IMR-90 (cell line): ENCODE data around the gene SNAP91. TPM values are rescaled to one million over a fixed set of nuclear protein-coding genes. Genes with fewer than 3 reads are reported as not detected.

Experiments
- ATAC-seq: fragments of 200-7000 bp; cut with Tn5 transposase; 2 replicates; pipeline ENCODE4 v1.9.1; 2020; ENCODE audit warnings: low read depth, mild to moderate bottlenecking, moderate library complexity
- BruUV-seq: library from RNA; stranded (reverse); fragments of 400-500 nt; replicated peaks from 2 replicates; lab custom pipeline; 2021; lab: Mats Ljungman, UMichigan
- CTCF ChIA-PET: fragments of 300-600 bp; formaldehyde crosslinking; extraction: SDS; loops from one replicate; lab custom pipeline; 2021; ENCODE audit warnings: antibody characterized with exemption; lab: Yijun Ruan, JAX
- POLR2A ChIA-PET: fragments of 300-600 bp; sonication (Branson Sonifier 250); formaldehyde crosslinking; loops from one replicate; lab custom pipeline; 2022; ENCODE audit warnings: antibody characterized with exemption; ENCODE audit not compliant: unreplicated experiment; lab: Charles Lee
- DNase-seq: peaks from one replicate; pipeline ENCODE4 v3.0.0; 2013
- H2AFZ ChIP-seq: replicated peaks from 2 replicates; pipeline ENCODE3; 2013; ENCODE audit warnings: low read length, mild to moderate bottlenecking; ENCODE audit not compliant: poor library complexity
- H2AK5ac ChIP-seq: 2 replicates; pipeline ENCODE4 v1.6.1; 2013; ENCODE audit warnings: low read depth, low read length, inconsistent platforms
- H2AK9ac ChIP-seq: replicated peaks from 2 replicates; pipeline ENCODE3; 2013; ENCODE audit warnings: mild to moderate bottlenecking, low read depth, low read length, moderate library complexity; ENCODE audit not compliant: poor library complexity
- H2BK120ac ChIP-seq: 2 replicates; pipeline ENCODE4 v1.6.1; 2013; ENCODE audit warnings: low read depth, low read length, inconsistent platforms
- H2BK15ac ChIP-seq: 3 replicates; pipeline ENCODE4 v1.6.1; 2013; ENCODE audit warnings: low read depth, low read length, inconsistent platforms
- H2BK20ac ChIP-seq: 2 replicates; pipeline ENCODE4 v1.6.1; 2013; ENCODE audit warnings: low read depth, mild to moderate bottlenecking, inconsistent platforms, low read length, moderate library complexity
- H2BK5ac ChIP-seq: 2 replicates; pipeline ENCODE4 v1.6.1; 2013; ENCODE audit warnings: mild to moderate bottlenecking, low read depth, low read length, inconsistent platforms; ENCODE audit not compliant: poor library complexity, severe bottlenecking
- H3K14ac ChIP-seq: replicated peaks from 2 replicates; pipeline ENCODE4 v1.6.1; 2013; ENCODE audit warnings: low read depth, low read length, inconsistent platforms
- H3K18ac ChIP-seq: 2 replicates; pipeline ENCODE4 v1.6.1; 2013; ENCODE audit warnings: low read depth, low read length, control low read depth
- H3K23ac ChIP-seq: 2 replicates; pipeline ENCODE4 v1.6.1; 2013; ENCODE audit warnings: low read depth, low read length, inconsistent platforms
- H3K27ac ChIP-seq: 2 replicates; pipeline ENCODE4 v1.5.1; 2013; ENCODE audit warnings: mild to moderate bottlenecking, control low read depth, low read length; ENCODE audit not compliant: insufficient read depth
- H3K27me3 ChIP-seq: 2 replicates; pipeline ENCODE4 v1.6.1; 2013; ENCODE audit warnings: low read length; ENCODE audit not compliant: control insufficient read depth, insufficient read depth
- H3K36me3 ChIP-seq: 2 replicates; pipeline ENCODE4 v1.6.1; 2013; ENCODE audit warnings: low read length, mixed read lengths; ENCODE audit not compliant: control insufficient read depth, insufficient read depth
- H3K4ac ChIP-seq: 2 replicates; pipeline ENCODE4 v1.6.1; 2013; ENCODE audit warnings: low read depth, low read length, inconsistent platforms
- H3K4me1 ChIP-seq: 2 replicates; pipeline ENCODE4 v1.6.1; 2013; ENCODE audit warnings: low read length, mixed read lengths; ENCODE audit not compliant: control insufficient read depth, insufficient read depth
- H3K4me2 ChIP-seq: 2 replicates; pipeline ENCODE4 v1.6.1; 2013; ENCODE audit warnings: low read depth, mild to moderate bottlenecking, control low read depth, low read length, moderate library complexity
- H3K4me3 ChIP-seq: 2 replicates; pipeline ENCODE4 v1.5.1; 2013; ENCODE audit warnings: low read depth, mild to moderate bottlenecking, control low read depth, low read length, moderate library complexity; ENCODE audit not compliant: insufficient read depth
- H3K56ac ChIP-seq: 2 replicates; pipeline ENCODE4 v1.6.1; 2013; ENCODE audit warnings: low read length, inconsistent platforms; ENCODE audit not compliant: insufficient read depth; ENCODE audit errors: extremely low read depth
- H3K79me1 ChIP-seq, 2 experiments: 2 replicates each; pipeline ENCODE4 v1.6.1; 2013; ENCODE audit warnings: low read length in 2 of 2, inconsistent platforms in 1 of 2, low read depth in 1 of 2
- H3K9ac ChIP-seq: 2 replicates; pipeline ENCODE4 v1.6.1; 2013; ENCODE audit warnings: low read depth, low read length, control low read depth
- H3K9me1 ChIP-seq: 2 replicates; pipeline ENCODE4 v1.6.1; 2013; ENCODE audit warnings: low read length, inconsistent platforms; ENCODE audit not compliant: insufficient read depth
- H3K9me3 ChIP-seq: 2 replicates; pipeline ENCODE4 v1.6.1; 2013; ENCODE audit warnings: low read length; ENCODE audit not compliant: control insufficient read depth, insufficient read depth
- H4K20me1 ChIP-seq: 2 replicates; pipeline ENCODE4 v1.6.1; 2013; ENCODE audit warnings: low read length, inconsistent platforms; ENCODE audit not compliant: insufficient read depth
- H4K5ac ChIP-seq: 2 replicates; pipeline ENCODE4 v1.6.1; 2013; ENCODE audit warnings: mild to moderate bottlenecking, low read depth, low read length, control low read depth
- H4K8ac ChIP-seq, 2 experiments: 2 replicates each; pipeline ENCODE4 v1.6.1; 2013; ENCODE audit warnings: low read depth in 2 of 2, low read length in 2 of 2, control low read depth in 1 of 2, inconsistent platforms in 1 of 2
- H4K91ac ChIP-seq: 2 replicates; pipeline ENCODE4 v1.6.1; 2013; ENCODE audit warnings: low read depth, low read length, inconsistent platforms; ENCODE audit not compliant: insufficient read depth
- RAD21 ChIP-seq: IDR thresholded peaks from 2 replicates; pipeline ENCODE4 v1.6.1; 2012; ENCODE audit warnings: low read length, improper control_type of control experiment
- SMC3 ChIP-seq: fragments of 150-350 bp; IDR thresholded peaks from 2 replicates; pipeline ENCODE4 v1.6.1; 2016; ENCODE audit warnings: low read depth, mild to moderate bottlenecking, antibody characterized with exemption, low read length, moderate library complexity
- WGBS, 2 experiments: methylation state at CpG; one replicate each; pipeline versions ENCODE4 v1.1.5 to v1.1.7; 2013; ENCODE audit warnings: missing lambda C conversion rate in 2 of 2; ENCODE audit not compliant: insufficient read length in 1 of 2; ENCODE audit errors: extremely low coverage in 2 of 2; 5-methylcytosine and 5-hydroxymethylcytosine counted together
- dilution Hi-C: fragments of 300-500 bp; cut with HindIII; formaldehyde crosslinking; loops from one replicate; pipeline ENCODE4 v1.14.3; 2018; ENCODE audit warnings: low sequenced_read_pairs; ENCODE audit not compliant: unreplicated experiment
- in situ Hi-C: fragments of 300-500 bp; cut with MboI; formaldehyde crosslinking; loops from 3 replicates; pipeline ENCODE4 v1.14.3; 2019; ENCODE audit warnings: low sequenced_read_pairs, inconsistent platforms, mixed read lengths
- intact Hi-C: fragments of 100-400 bp; cut with micrococcal nuclease; formaldehyde crosslinking; loops from 2 replicates; pipeline ENCODE4 v1.10.0; 2022
- polyA plus RNA-seq, 3 experiments: library from polyadenylated mRNA; depleted of rRNA; stranded (reverse); fragments of >200 nt; gene quantifications; 2 replicates each; pipeline ENCODE4 v1.2.3, GENCODE V29; 2012; ENCODE audit warnings: low replicate concordance in 1 of 3
- total RNA-seq: library from RNA; depleted of rRNA; stranded (reverse); fragments of >200 nt; gene quantifications from 2 replicates; pipeline ENCODE4 v1.2.3, GENCODE V29; 2012
- TF ChIP-seq, protein P1 (sequence below): fragments of 150-350 bp; IDR thresholded peaks from 2 replicates; pipeline ENCODE4 v1.6.1; 2016; ENCODE audit warnings: low read depth, mild to moderate bottlenecking, low read length, moderate library complexity, borderline replicate concordance

SNAP91 gene
- total and polyA plus RNA-seq, 2 of the 4 experiments (the other 2 are of a cell fraction): not detected

DNA sequence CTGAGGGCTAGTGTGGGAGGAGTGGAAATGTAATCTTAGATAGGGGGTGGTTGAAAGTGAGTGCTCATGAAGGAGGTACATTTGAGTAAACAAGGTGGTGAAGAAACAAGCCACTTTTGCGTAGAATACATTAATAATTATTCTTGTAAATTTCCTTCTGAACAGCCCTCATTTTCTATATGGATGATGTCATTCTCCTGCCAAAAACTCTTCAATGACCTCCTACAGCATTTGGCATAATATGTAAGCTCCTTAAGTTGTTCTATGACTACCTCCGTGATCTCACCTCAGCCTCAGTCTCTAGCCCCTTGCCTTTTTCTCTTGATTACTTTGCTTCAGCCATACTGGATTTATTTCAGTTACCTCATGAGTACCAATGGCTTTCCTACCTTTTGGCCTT lies 14.0 kb upstream of the SNAP91 start:
- BruUV-seq: no TSS peak
- Histone ChIP-seq H4K5ac (no peak overlapping the region), H3K36me3 (no peaks in the 10 kb centered on the region), H2BK15ac (no peak overlapping the region), H4K91ac (no peak overlapping the region), H2AK5ac (no peak overlapping the region), H3K4me1 (no peaks in the 10 kb centered on the region), H2BK120ac (no peak overlapping the region), H3K79me1 (no peaks in the 10 kb centered on the region), H4K8ac (no peak overlapping the region), H3K4me2 (no peak overlapping the region), H3K18ac (no peak overlapping the region), H2AK9ac (no peak overlapping the region), H3K9ac (no peak overlapping the region), H4K20me1 (no peaks in the 10 kb centered on the region), H3K56ac (no peak overlapping the region), H3K14ac (no peak overlapping the region), H3K23ac (no peak overlapping the region), H3K27ac (no peak overlapping the region), H3K4me3 (no peak overlapping the region), H2BK20ac (no peak overlapping the region), H3K9me1 (no peaks in the 10 kb centered on the region), H2BK5ac (no peak overlapping the region), H3K4ac (no peak overlapping the region), H3K27me3 (no peaks in the 10 kb centered on the region), H3K9me3 (no peaks in the 10 kb centered on the region), H2AFZ (no peak overlapping the region)
- TF ChIP-seq RAD21 (no peak), SMC3 (no peak)
- TF ChIP-seq, protein P1, sequence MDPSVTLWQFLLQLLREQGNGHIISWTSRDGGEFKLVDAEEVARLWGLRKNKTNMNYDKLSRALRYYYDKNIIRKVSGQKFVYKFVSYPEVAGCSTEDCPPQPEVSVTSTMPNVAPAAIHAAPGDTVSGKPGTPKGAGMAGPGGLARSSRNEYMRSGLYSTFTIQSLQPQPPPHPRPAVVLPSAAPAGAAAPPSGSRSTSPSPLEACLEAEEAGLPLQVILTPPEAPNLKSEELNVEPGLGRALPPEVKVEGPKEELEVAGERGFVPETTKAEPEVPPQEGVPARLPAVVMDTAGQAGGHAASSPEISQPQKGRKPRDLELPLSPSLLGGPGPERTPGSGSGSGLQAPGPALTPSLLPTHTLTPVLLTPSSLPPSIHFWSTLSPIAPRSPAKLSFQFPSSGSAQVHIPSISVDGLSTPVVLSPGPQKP: no peak
- CTCF ChIA-PET: interaction anchor here (1.2 kb wide), 1 partner anchor 8 kb away, joined by 3 read pairs; no protein-coding TSS in a partner anchor
- dilution Hi-C loops (no loop called here), in situ Hi-C loops (no loop called here), intact Hi-C loops (no loop called here)
- WGBS, 2 experiments: 100% methylated on average over 1 of the region's 2 CpGs; no CpG with 5 or more reads in 1 of the 2 experiments
- DNase-seq (no peak), ATAC-seq (no peak)
- POLR2A ChIA-PET: no interaction called here
